Frontal cortex (tissue), 4 donors: ENCODE measurements around the gene AOAH. TPM values are rescaled to one million over a fixed set of nuclear protein-coding genes. Genes with fewer than 3 reads are reported as not detected.
"Not testable (repeated sequence)": the region's sequence is repeated elsewhere in the genome, so short reads cannot be mapped to it uniquely, and the experiment has no call there.

ENCODE experiments used
- DNase-seq, 2 donors: peaks; one replicate each; pipeline ENCODE4 v3.0.0; 2012; ENCODE audit warnings: low spot score in 2 of 2
- FAIRE-seq: peaks from 2 replicates; lab custom pipeline; 2012; peaks lifted over from hg19 to GRCh38; lab: Jason Lieb, UNC
- total RNA-seq: library from RNA; depleted of rRNA; stranded (reverse); fragments of >200 nt; gene quantifications from one replicate; pipeline ENCODE4 v1.2.3, GENCODE V29; 2014
- donor health status: control.
- donor health status: control.
- donor health status: control.

Gene AOAH
- total RNA-seq, 1 donor from 2014 or later: 3.7 TPM

GRCh38 chr7:36661135-36661840 lies 63.0 kb downstream of the AOAH start:
- DNase-seq (no peak), FAIRE-seq (no peak)

- no peak for FAIRE-seq
- no peak for DNase-seq
Measured at GRCh38 chr7:36659638-36660341, 64.5 kb downstream of the AOAH start.

GRCh38 chr7:36659172-36659516 lies 65.2 kb downstream of the AOAH start:
- no peak for DNase-seq
- no peak for FAIRE-seq

GRCh38 chr7:36658335-36659171 lies 65.7 kb downstream of the AOAH start:
- DNase-seq (no peak), FAIRE-seq (no peak)

- DNase-seq (no peak), FAIRE-seq (no peak)
Measured at GRCh38 chr7:36657036-36657660, 67.1 kb downstream of the AOAH start.

- DNase-seq: no peak
Measured at GRCh38 chr7:36654436-36654835, 69.9 kb downstream of the AOAH start.

GRCh38 chr7:36653663-36654355 lies 70.5 kb downstream of the AOAH start:
- FAIRE-seq: no peak

More at GRCh38 chr7:36654436-36654835, 69.9 kb downstream of the AOAH start:
- FAIRE-seq: no peak

GRCh38 chr7:36653008-36653662 lies 71.2 kb downstream of the AOAH start:
- DNase-seq (no peak), FAIRE-seq (no peak)

More at GRCh38 chr7:36653663-36654355, 70.5 kb downstream of the AOAH start:
- DNase-seq: no peak

GRCh38 chr7:36652431-36652830 lies 71.9 kb downstream of the AOAH start:
- no peak for DNase-seq
- no peak for FAIRE-seq

- DNase-seq: no peak
- no peak for FAIRE-seq
Measured at GRCh38 chr7:36651404-36651803, 72.9 kb downstream of the AOAH start.

- FAIRE-seq: no peak
- no peak for DNase-seq
Measured at GRCh38 chr7:36650766-36651312, 73.5 kb downstream of the AOAH start.

GRCh38 chr7:36650320-36650719 lies 74.0 kb downstream of the AOAH start:
- DNase-seq: no peak
- FAIRE-seq: no peak

GRCh38 chr7:36649319-36649718 lies 75.0 kb downstream of the AOAH start:
- FAIRE-seq, DNase-seq: not testable (repeated sequence)

GRCh38 chr7:36648441-36648840 lies 75.9 kb downstream of the AOAH start:
- DNase-seq: no peak
- FAIRE-seq: no peak

- DNase-seq (no peak), FAIRE-seq (no peak)
Measured at GRCh38 chr7:36644625-36645422, 79.5 kb downstream of the AOAH start.

- DNase-seq (no peak), FAIRE-seq (no peak)
Measured at GRCh38 chr7:36642414-36642813, 81.9 kb downstream of the AOAH start.

- no peak for FAIRE-seq
- DNase-seq: no peak
Measured at GRCh38 chr7:36642010-36642409, 82.3 kb downstream of the AOAH start.

- no peak for FAIRE-seq
Measured at GRCh38 chr7:36640682-36641081, 83.6 kb downstream of the AOAH start.

More at GRCh38 chr7:36640682-36641081, 83.6 kb downstream of the AOAH start:
- DNase-seq: no peak
